Duodenal mucosa (tissue), 2 donors: ENCODE data around the gene GNB3.

Experiments
- H3K27ac ChIP-seq: one replicate; pipeline ENCODE4 v1.7.0; 2013; ENCODE audit warnings: low read depth, low read length
- H3K27me3 ChIP-seq, 2 donors: one replicate each; pipeline ENCODE4 v1.7.0; 2013; ENCODE audit warnings: low read length in 2 of 2, control low read depth in 1 of 2; ENCODE audit not compliant: insufficient read depth in 2 of 2, control insufficient read depth in 1 of 2
- H3K36me3 ChIP-seq, 2 donors: one replicate each; pipeline ENCODE4 v1.7.0; 2013; ENCODE audit warnings: low read length in 2 of 2, control low read depth in 1 of 2; ENCODE audit not compliant: insufficient read depth in 2 of 2, control insufficient read depth in 1 of 2
- H3K4me1 ChIP-seq, 2 donors: one replicate each; pipeline ENCODE4 v1.7.0; 2013; ENCODE audit warnings: low read length in 2 of 2, control low read depth in 1 of 2; ENCODE audit not compliant: insufficient read depth in 2 of 2, control insufficient read depth in 1 of 2
- H3K4me3 ChIP-seq, 2 donors: one replicate each; pipeline ENCODE4 v1.7.0; 2013; ENCODE audit warnings: low read length in 2 of 2, low read depth in 1 of 2
- H3K9ac ChIP-seq, 2 donors: one replicate each; pipeline ENCODE4 v1.7.0; 2013; ENCODE audit warnings: low read length in 2 of 2, low read depth in 1 of 2
- H3K9me3 ChIP-seq, 2 donors: one replicate each; pipeline ENCODE4 v1.7.0; 2013; ENCODE audit warnings: low read length in 2 of 2, control low read depth in 1 of 2; ENCODE audit not compliant: control insufficient read depth in 1 of 2

Gene GNB3

GRCh38 chr12:6823182-6824084 lies 17.3 kb upstream of the GNB3 start:
- no peak overlapping the region for H3K9ac ChIP-seq
- H3K27ac ChIP-seq: no peak overlapping the region
- peaks cover 33 to 49% of the 10 kb centered on the region in 2 donors for H3K27me3 ChIP-seq
- no peaks in the 10 kb centered on the region for H3K9me3 ChIP-seq
- no peak overlapping the region for H3K4me3 ChIP-seq
- H3K36me3 ChIP-seq: no peaks in the 10 kb centered on the region
- H3K4me1 ChIP-seq: peaks cover 11 to 27% of the 10 kb centered on the region in 2 donors

GRCh38 chr12:6824085-6824775 lies 16.5 kb upstream of the GNB3 start:
- Histone ChIP-seq H3K9ac (no peak overlapping the region), H3K27me3 (peaks cover 34 to 49% of the 10 kb centered on the region in 2 donors), H3K9me3 (no peaks in the 10 kb centered on the region), H3K4me3 (no peak overlapping the region), H3K4me1 (peaks cover 11 to 32% of the 10 kb centered on the region in 2 donors), H3K36me3 (no peaks in the 10 kb centered on the region), H3K27ac (no peak overlapping the region)

- Histone ChIP-seq H3K9ac (no peak overlapping the region), H3K4me3 (no peak overlapping the region), H3K27me3 (peaks cover 36 to 44% of the 10 kb centered on the region in 2 donors), H3K9me3 (no peaks in the 10 kb centered on the region), H3K36me3 (no peaks in the 10 kb centered on the region), H3K4me1 (peaks cover 16 to 39% of the 10 kb centered on the region in 2 donors), H3K27ac (no peak overlapping the region)
Observed at GRCh38 chr12:6824901-6825381, 15.8 kb upstream of the GNB3 start.

DNA sequence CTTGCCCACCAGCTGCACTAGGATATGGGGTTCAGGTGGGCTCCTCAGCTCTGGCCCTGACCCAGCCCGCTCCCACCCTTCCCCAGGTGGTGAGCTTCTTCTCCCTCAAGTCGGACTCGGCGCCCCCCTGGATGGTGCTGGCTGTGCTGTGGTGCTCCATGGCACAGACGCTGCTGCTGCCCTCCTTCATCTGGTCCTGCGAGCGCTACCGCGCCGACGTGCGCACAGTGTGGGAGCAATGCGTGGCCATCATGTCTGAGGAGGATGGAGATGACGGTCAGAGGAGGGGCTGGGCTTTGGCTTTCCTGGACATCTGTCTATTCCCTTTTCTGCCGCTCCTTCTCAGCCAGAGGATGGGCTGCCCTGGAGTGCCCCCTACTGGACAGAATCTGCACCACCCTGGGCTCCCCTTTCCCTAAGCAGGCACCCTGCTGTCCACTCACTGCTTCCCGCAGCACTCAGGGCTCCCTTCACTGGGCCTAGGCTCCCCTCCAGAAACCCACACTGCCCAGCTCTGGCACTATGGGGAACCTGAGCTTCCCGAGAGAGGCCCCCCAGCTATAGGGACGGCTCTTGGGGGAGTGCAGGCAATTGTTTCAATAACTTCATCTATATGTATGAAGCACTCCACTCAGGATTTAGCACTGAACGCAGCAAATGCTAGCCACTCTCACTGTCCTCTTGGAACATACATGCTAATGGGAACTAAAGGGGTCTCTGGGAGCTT lies 15.2 kb upstream of the GNB3 start:
- Histone ChIP-seq H3K4me1 (peaks cover 16 to 43% of the 10 kb centered on the region in 2 donors), H3K27me3 (peaks cover 33 to 38% of the 10 kb centered on the region in 2 donors), H3K9me3 (no peaks in the 10 kb centered on the region), H3K36me3 (no peaks in the 10 kb centered on the region), H3K27ac (no peak overlapping the region), H3K9ac (no peak overlapping the region), H3K4me3 (peak overlapping the region in 1 of 2 donors; percentile 32)

DNA sequence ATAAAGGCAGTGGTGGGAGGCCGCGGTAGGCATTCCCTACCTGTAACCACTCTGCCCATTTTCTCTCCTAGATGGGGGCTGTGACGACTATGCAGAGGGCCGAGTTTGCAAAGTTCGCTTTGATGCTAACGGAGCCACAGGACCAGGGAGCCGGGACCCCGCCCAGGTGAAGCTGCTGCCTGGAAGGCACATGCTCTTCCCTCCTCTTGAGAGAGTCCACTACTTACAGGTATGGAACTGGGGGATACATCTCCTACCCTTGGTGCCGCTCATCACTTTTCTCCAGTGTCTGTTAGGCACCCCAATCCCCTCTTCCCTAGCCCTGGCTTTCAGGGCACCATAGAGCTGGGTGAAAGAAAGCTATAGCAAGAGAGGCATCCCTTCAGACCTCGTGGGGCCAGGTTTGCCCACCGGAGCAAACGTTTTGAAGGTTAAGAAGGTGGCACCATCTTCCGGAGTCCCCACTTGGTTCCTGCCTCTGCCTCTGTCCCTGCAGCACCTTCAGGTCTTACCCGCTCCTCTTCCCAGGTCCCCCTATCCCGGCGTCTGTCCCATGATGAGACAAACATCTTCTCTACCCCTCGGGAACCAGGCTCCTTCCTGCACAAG lies 14.5 kb upstream of the GNB3 start:
- no peak overlapping the region for H3K9ac ChIP-seq
- H3K27me3 ChIP-seq: peaks cover 29 to 33% of the 10 kb centered on the region in 2 donors
- no peaks in the 10 kb centered on the region for H3K36me3 ChIP-seq
- no peaks in the 10 kb centered on the region for H3K9me3 ChIP-seq
- no peak overlapping the region for H3K27ac ChIP-seq
- no peak overlapping the region for H3K4me3 ChIP-seq
- peaks cover 10 to 39% of the 10 kb centered on the region in 2 donors for H3K4me1 ChIP-seq

GRCh38 chr12:6826734-6827436 lies 13.8 kb upstream of the GNB3 start:
- Histone ChIP-seq H3K27ac (no peak overlapping the region), H3K27me3 (peaks cover 25 to 31% of the 10 kb centered on the region in 2 donors), H3K4me1 (peaks cover 9 to 36% of the 10 kb centered on the region in 2 donors), H3K9ac (peak overlapping the region in 1 of 2 donors; percentile 14), H3K4me3 (no peak overlapping the region), H3K36me3 (peaks cover 0 to 4% of the 10 kb centered on the region in 2 donors), H3K9me3 (no peaks in the 10 kb centered on the region)

DNA sequence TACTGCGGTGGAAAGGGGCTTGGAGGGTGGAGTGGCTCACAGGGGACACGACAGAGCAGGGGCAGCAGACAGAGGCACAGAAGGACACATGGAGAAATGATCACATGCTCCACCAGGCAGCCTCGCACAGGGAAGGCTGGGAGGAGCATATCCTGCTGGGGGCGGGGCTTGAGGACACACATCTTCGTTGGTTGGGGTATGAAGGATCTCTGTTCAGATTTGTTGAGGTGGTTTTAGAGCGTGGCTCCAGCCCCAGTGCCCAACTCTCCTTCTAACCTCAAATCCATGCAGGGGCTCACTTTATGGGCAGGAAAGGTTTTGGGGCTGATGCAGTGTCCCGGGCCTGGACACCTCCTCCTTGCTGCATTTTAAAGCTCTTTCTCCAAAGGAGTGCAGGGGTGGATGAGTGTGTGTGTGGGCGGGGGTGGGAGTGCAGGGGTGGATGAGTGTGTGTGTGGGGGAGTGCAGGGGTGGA lies 13.3 kb upstream of the GNB3 start:
- H3K36me3 ChIP-seq: peaks cover 0 to 4% of the 10 kb centered on the region in 2 donors
- no peaks in the 10 kb centered on the region for H3K9me3 ChIP-seq
- no peak overlapping the region for H3K4me3 ChIP-seq
- H3K27me3 ChIP-seq: peaks cover 19 to 25% of the 10 kb centered on the region in 2 donors
- peaks cover 5 to 33% of the 10 kb centered on the region in 2 donors for H3K4me1 ChIP-seq
- no peak overlapping the region for H3K27ac ChIP-seq
- no peak overlapping the region for H3K9ac ChIP-seq

DNA sequence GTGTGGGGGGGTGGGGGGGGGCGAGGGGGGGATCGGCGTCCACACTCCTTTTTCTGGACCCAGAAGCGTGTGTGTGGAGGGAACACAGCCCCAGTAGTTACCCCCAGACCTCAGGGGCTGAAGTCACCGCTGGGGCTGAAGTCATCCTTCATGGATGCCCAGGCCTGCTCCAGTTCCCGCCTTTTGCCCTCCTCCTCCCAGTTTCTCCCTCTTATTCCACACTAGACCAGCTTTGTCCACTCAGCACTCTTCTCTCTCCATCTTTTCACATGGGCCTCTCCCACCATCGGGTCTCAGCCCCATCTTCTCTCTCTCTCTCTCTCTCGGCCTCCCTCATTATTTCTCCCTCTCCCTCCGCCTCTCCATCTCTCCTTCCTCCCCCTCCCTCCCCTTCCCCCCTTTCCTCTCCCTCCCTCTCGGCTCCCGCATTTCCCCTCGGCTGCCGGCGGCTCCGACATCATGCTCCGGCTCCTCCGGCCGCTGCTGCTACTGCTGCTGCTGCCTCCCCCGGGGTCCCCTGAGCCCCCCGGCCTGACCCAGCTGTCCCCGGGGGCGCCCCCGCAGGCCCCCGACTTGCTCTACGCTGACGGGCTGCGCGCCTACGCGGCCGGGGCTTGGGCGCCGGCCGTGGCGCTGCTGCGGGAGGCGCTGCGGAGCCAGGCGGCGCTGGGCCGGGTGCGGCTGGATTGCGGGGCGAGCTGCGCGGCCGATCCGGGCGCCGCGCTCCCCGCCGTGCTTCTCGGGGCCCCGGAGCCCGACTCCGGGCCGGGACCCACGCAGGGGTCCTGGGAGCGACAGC lies 12.5 kb upstream of the GNB3 start, which contains the start of gene P3H3:
TSS of gene P3H3 (plus strand) at position 426 of the 799 bp plus-strand sequence. CDS start at position 460, 34 bp downstream.
- peak within 1 kb of the TSS; percentile 67 to 84 for H3K9ac ChIP-seq
- peak within 1 kb of the TSS; percentile 83 to 86 for H3K4me3 ChIP-seq
- H3K27ac ChIP-seq: no peak within 1 kb of the TSS
- H3K27me3 ChIP-seq: peaks cover 14 to 18% of the 10 kb centered on the region in 2 donors
- H3K4me1 ChIP-seq: peaks cover 5 to 33% of the 10 kb centered on the region in 2 donors
- no peaks in the 10 kb centered on the region for H3K9me3 ChIP-seq
- peaks cover 0 to 4% of the 10 kb centered on the region in 2 donors for H3K36me3 ChIP-seq
